Stimulated activated naive CD8-positive, alpha-beta T cell treated with anti-CD3 and anti-CD28 coated beads, Interleukin-15, Interleukin-2, amounts not matched to agents 100 ng/mL and 50 ng/mL, for 24 hours (primary cell): ENCODE measurements around the gene GRIA4.
"Not testable (repeated sequence)": the region's sequence is repeated elsewhere in the genome, so short reads cannot be mapped to it uniquely, and the experiment has no call there.

Experiments
- H3K27ac Mint-ChIP-seq: one replicate; pipeline ENCODE4 v1.8.0; 2021; ENCODE audit warnings: mild to moderate bottlenecking, mixed read lengths
- H3K27me3 Mint-ChIP-seq: one replicate; pipeline ENCODE4 v1.8.0; 2021; ENCODE audit warnings: mixed read lengths
- H3K36me3 Mint-ChIP-seq: one replicate; pipeline ENCODE4 v1.8.0; 2021; ENCODE audit warnings: low read depth, mixed read lengths
- H3K4me1 Mint-ChIP-seq: one replicate; pipeline ENCODE4 v1.8.0; 2021; ENCODE audit warnings: low read depth, mixed read lengths
- H3K4me3 Mint-ChIP-seq: one replicate; pipeline ENCODE4 v1.8.0; 2021; ENCODE audit warnings: mild to moderate bottlenecking, mixed read lengths
- H3K9me3 Mint-ChIP-seq: one replicate; pipeline ENCODE4 v1.8.0; 2021; ENCODE audit warnings: mixed read lengths

GRIA4 gene

GRCh38 chr11:105774899-105775298, 165.0 kb downstream of the GRIA4 start:
- H3K4me3 Mint-ChIP-seq, result no peak overlapping the region
- H3K36me3 Mint-ChIP-seq, result no peaks in the 10 kb centered on the region
- peaks cover 7% of the 10 kb centered on the region for H3K9me3 Mint-ChIP-seq
- no peaks in the 10 kb centered on the region for H3K4me1 Mint-ChIP-seq
- no peaks in the 10 kb centered on the region for H3K27me3 Mint-ChIP-seq
- no peak overlapping the region for H3K27ac Mint-ChIP-seq

GRCh38 chr11:105780781-105781525, 171.1 kb downstream of the GRIA4 start:
- Mint-ChIP-seq H3K9me3 (no peaks in the 10 kb centered on the region), H3K4me3 (no peak overlapping the region), H3K27ac (no peak overlapping the region), H3K36me3 (no peaks in the 10 kb centered on the region), H3K4me1 (no peaks in the 10 kb centered on the region), H3K27me3 (no peaks in the 10 kb centered on the region)

- no peak overlapping the region for H3K27ac Mint-ChIP-seq
- H3K4me1 Mint-ChIP-seq, result no peaks in the 10 kb centered on the region
- no peaks in the 10 kb centered on the region for H3K36me3 Mint-ChIP-seq
- H3K27me3 Mint-ChIP-seq, result no peaks in the 10 kb centered on the region
- H3K9me3 Mint-ChIP-seq, result no peaks in the 10 kb centered on the region
- H3K4me3 Mint-ChIP-seq, result no peak overlapping the region
These were observed 171.9 kb downstream of the GRIA4 start for GRCh38 chr11:105781807-105782206.

GRCh38 chr11:105783216-105783615, 173.3 kb downstream of the GRIA4 start:
- H3K27me3 Mint-ChIP-seq, result no peaks in the 10 kb centered on the region
- H3K9me3 Mint-ChIP-seq, result no peaks in the 10 kb centered on the region
- H3K4me1 Mint-ChIP-seq, result no peaks in the 10 kb centered on the region
- no peak overlapping the region for H3K4me3 Mint-ChIP-seq
- H3K27ac Mint-ChIP-seq, result no peak overlapping the region
- no peaks in the 10 kb centered on the region for H3K36me3 Mint-ChIP-seq

- not testable (repeated sequence) for H3K4me3 Mint-ChIP-seq, H3K27me3 Mint-ChIP-seq, H3K4me1 Mint-ChIP-seq, H3K36me3 Mint-ChIP-seq, H3K9me3 Mint-ChIP-seq, H3K27ac Mint-ChIP-seq
These were observed 176.0 kb downstream of the GRIA4 start for GRCh38 chr11:105785850-105786249.

- Mint-ChIP-seq H3K27me3 (no peaks in the 10 kb centered on the region), H3K27ac (no peak overlapping the region), H3K4me1 (no peaks in the 10 kb centered on the region), H3K36me3 (no peaks in the 10 kb centered on the region), H3K9me3 (no peaks in the 10 kb centered on the region), H3K4me3 (no peak overlapping the region)
These were observed 176.9 kb downstream of the GRIA4 start for GRCh38 chr11:105786741-105787140.

GRCh38 chr11:105789579-105790420, 179.9 kb downstream of the GRIA4 start:
- H3K27me3 Mint-ChIP-seq, result no peaks in the 10 kb centered on the region
- no peak overlapping the region for H3K27ac Mint-ChIP-seq
- no peaks in the 10 kb centered on the region for H3K4me1 Mint-ChIP-seq
- H3K36me3 Mint-ChIP-seq, result no peaks in the 10 kb centered on the region
- no peaks in the 10 kb centered on the region for H3K9me3 Mint-ChIP-seq
- no peak overlapping the region for H3K4me3 Mint-ChIP-seq

- no peaks in the 10 kb centered on the region for H3K4me1 Mint-ChIP-seq
- H3K9me3 Mint-ChIP-seq, result no peaks in the 10 kb centered on the region
- H3K27me3 Mint-ChIP-seq, result no peaks in the 10 kb centered on the region
- no peak overlapping the region for H3K27ac Mint-ChIP-seq
- no peak overlapping the region for H3K4me3 Mint-ChIP-seq
- no peaks in the 10 kb centered on the region for H3K36me3 Mint-ChIP-seq
These were observed 181.0 kb downstream of the GRIA4 start for GRCh38 chr11:105790840-105791239.

- Mint-ChIP-seq H3K36me3 (no peaks in the 10 kb centered on the region), H3K4me1 (no peaks in the 10 kb centered on the region), H3K9me3 (no peaks in the 10 kb centered on the region), H3K4me3 (no peak overlapping the region), H3K27ac (no peak overlapping the region), H3K27me3 (no peaks in the 10 kb centered on the region)
These were observed 183.2 kb downstream of the GRIA4 start for GRCh38 chr11:105793092-105793491.

GRCh38 chr11:105799263-105799662, 189.4 kb downstream of the GRIA4 start:
- Mint-ChIP-seq H3K36me3 (no peaks in the 10 kb centered on the region), H3K27me3 (no peaks in the 10 kb centered on the region), H3K4me1 (no peaks in the 10 kb centered on the region), H3K4me3 (no peak overlapping the region), H3K27ac (no peak overlapping the region), H3K9me3 (no peaks in the 10 kb centered on the region)

GRCh38 chr11:105799728-105800462, 190.0 kb downstream of the GRIA4 start:
- Mint-ChIP-seq H3K27ac (no peak overlapping the region), H3K9me3 (no peaks in the 10 kb centered on the region), H3K36me3 (no peaks in the 10 kb centered on the region), H3K4me1 (no peaks in the 10 kb centered on the region), H3K27me3 (no peaks in the 10 kb centered on the region), H3K4me3 (no peak overlapping the region)

- no peak overlapping the region for H3K4me3 Mint-ChIP-seq
- H3K36me3 Mint-ChIP-seq, result no peaks in the 10 kb centered on the region
- H3K27ac Mint-ChIP-seq, result no peak overlapping the region
- H3K27me3 Mint-ChIP-seq, result no peaks in the 10 kb centered on the region
- H3K4me1 Mint-ChIP-seq, result no peaks in the 10 kb centered on the region
- no peaks in the 10 kb centered on the region for H3K9me3 Mint-ChIP-seq
These were observed 192.5 kb downstream of the GRIA4 start for GRCh38 chr11:105802390-105802789.

- no peak overlapping the region for H3K27ac Mint-ChIP-seq
- H3K27me3 Mint-ChIP-seq, result no peaks in the 10 kb centered on the region
- no peak overlapping the region for H3K4me3 Mint-ChIP-seq
- peaks cover 3% of the 10 kb centered on the region for H3K9me3 Mint-ChIP-seq
- no peaks in the 10 kb centered on the region for H3K36me3 Mint-ChIP-seq
- H3K4me1 Mint-ChIP-seq, result no peaks in the 10 kb centered on the region
These were observed 201.4 kb downstream of the GRIA4 start for GRCh38 chr11:105811242-105811641.

- H3K4me1 Mint-ChIP-seq, result no peaks in the 10 kb centered on the region
- no peaks in the 10 kb centered on the region for H3K27me3 Mint-ChIP-seq
- no peaks in the 10 kb centered on the region for H3K9me3 Mint-ChIP-seq
- H3K4me3 Mint-ChIP-seq, result no peak overlapping the region
- H3K27ac Mint-ChIP-seq, result no peak overlapping the region
- H3K36me3 Mint-ChIP-seq, result no peaks in the 10 kb centered on the region
These were observed 211.5 kb downstream of the GRIA4 start for GRCh38 chr11:105821372-105821771.

- Mint-ChIP-seq H3K27ac (no peak overlapping the region), H3K27me3 (no peaks in the 10 kb centered on the region), H3K4me3 (no peak overlapping the region), H3K4me1 (no peaks in the 10 kb centered on the region), H3K9me3 (no peaks in the 10 kb centered on the region), H3K36me3 (no peaks in the 10 kb centered on the region)
These were observed 211.9 kb downstream of the GRIA4 start for GRCh38 chr11:105821781-105822180.
